Measurements from ENCODE around the gene PLCB1.

The PLCB1 gene

DNA sequence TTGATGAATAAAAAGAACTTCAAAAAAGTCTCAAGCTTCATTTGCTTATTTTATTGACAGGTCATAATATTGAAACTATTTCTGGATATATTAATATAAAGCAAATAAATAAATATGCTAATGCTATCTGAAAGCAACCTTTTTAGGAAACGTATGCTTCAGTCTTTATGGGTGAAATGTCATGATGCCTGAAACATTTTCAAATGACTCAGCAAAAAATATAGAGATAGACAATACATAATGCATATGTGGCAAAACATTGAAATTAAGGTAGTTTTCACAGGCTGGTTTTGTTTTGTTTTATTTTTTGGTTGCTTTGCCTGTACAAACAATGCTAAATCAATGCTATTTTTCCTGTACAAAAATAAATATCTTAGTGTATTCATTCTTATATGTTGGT, 742.4 kb downstream of the PLCB1 start:
- H3K36me3 ChIP-seq (ENCODE audit: insufficient read depth, low read length), result no peaks in the 10 kb centered on the region
- H3K4me2 ChIP-seq (ENCODE audit: low read depth, low read length, poor library complexity, severe bottlenecking), result no peak overlapping the region
- no peak for TF ChIP-seq EZH2phosphoT487 (IDR thresholded peaks at IDR 0.05; ENCODE audit: borderline replicate concordance)
- TF ChIP-seq, protein P1, sequence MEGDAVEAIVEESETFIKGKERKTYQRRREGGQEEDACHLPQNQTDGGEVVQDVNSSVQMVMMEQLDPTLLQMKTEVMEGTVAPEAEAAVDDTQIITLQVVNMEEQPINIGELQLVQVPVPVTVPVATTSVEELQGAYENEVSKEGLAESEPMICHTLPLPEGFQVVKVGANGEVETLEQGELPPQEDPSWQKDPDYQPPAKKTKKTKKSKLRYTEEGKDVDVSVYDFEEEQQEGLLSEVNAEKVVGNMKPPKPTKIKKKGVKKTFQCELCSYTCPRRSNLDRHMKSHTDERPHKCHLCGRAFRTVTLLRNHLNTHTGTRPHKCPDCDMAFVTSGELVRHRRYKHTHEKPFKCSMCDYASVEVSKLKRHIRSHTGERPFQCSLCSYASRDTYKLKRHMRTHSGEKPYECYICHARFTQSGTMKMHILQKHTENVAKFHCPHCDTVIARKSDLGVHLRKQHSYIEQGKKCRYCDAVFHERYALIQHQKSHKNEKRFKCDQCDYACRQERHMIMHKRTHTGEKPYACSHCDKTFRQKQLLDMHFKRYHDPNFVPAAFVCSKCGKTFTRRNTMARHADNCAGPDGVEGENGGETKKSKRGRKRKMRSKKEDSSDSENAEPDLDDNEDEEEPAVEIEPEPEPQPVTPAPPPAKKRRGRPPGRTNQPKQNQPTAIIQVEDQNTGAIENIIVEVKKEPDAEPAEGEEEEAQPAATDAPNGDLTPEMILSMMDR (conservative IDR thresholded peaks at IDR 0.05; ENCODE audit: low read length), result no peak
- no peak overlapping the region for H2AFZ ChIP-seq (ENCODE audit: low read length)
- H3K9me2 ChIP-seq (replicated peaks; ENCODE audit: low read depth, low read length), result no peaks in the 10 kb centered on the region
- H3K9me3 ChIP-seq (ENCODE audit: insufficient read depth, low read depth, low read length), result no peaks in the 10 kb centered on the region
- H4K20me1 ChIP-seq (ENCODE audit: insufficient read depth, low read length, poor library complexity, severe bottlenecking), result no peaks in the 10 kb centered on the region
- H3K27me3 ChIP-seq (ENCODE audit: insufficient read depth, low read length, poor library complexity, severe bottlenecking), result no peaks in the 10 kb centered on the region
- no peaks in the 10 kb centered on the region for H3K4me1 ChIP-seq (ENCODE audit: insufficient read depth, low read length, poor library complexity, severe bottlenecking)
- H3K79me2 ChIP-seq (ENCODE audit: insufficient read depth, low read length), result no peaks in the 10 kb centered on the region
- no peak overlapping the region for H3K9ac ChIP-seq (ENCODE audit: low read depth, low read length, poor library complexity, severe bottlenecking)
- H3K4me3 ChIP-seq (ENCODE audit: low read length, poor library complexity, severe bottlenecking), result no peak overlapping the region
- H3F3A ChIP-seq (ENCODE audit: low read depth), result no peaks in the 10 kb centered on the region

DNA sequence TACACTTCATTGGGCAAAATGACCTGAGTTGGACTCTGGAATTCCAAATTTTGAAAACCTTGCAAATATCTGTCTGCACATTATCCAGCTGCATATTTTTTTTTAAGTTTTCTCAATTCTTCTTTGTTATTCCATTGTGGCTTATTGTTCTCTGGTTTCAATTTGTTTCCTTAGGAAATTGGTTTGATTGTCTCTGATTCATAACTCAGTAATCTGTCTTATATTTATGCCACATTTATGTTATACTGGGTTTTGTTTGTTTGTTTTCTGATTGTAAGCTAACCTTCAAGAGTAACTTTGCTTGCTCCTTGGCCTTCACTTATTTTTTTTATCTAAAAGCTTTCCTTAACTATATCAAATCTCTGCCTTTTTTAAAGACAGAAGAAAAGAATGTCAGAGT, 743.5 kb downstream of the PLCB1 start:
- Histone ChIP-seq H3K4me3 (ENCODE audit: low read length, poor library complexity, severe bottlenecking) (no peak overlapping the region), H3K4me1 (ENCODE audit: insufficient read depth, low read length, poor library complexity, severe bottlenecking) (no peaks in the 10 kb centered on the region), H4K20me1 (ENCODE audit: insufficient read depth, low read length, poor library complexity, severe bottlenecking) (no peaks in the 10 kb centered on the region), H3K27me3 (ENCODE audit: insufficient read depth, low read length, poor library complexity, severe bottlenecking) (no peaks in the 10 kb centered on the region), H3F3A (ENCODE audit: low read depth) (no peaks in the 10 kb centered on the region), H3K9me3 (ENCODE audit: insufficient read depth, low read depth, low read length) (no peaks in the 10 kb centered on the region), H2AFZ (ENCODE audit: low read length) (no peak overlapping the region), H3K9ac (ENCODE audit: low read depth, low read length, poor library complexity, severe bottlenecking) (no peak overlapping the region), H3K4me2 (ENCODE audit: low read depth, low read length, poor library complexity, severe bottlenecking) (no peak overlapping the region), H3K9me2 (replicated peaks; ENCODE audit: low read depth, low read length) (no peaks in the 10 kb centered on the region), H3K36me3 (ENCODE audit: insufficient read depth, low read length) (no peaks in the 10 kb centered on the region), H3K79me2 (ENCODE audit: insufficient read depth, low read length) (no peaks in the 10 kb centered on the region)
- TF ChIP-seq EZH2phosphoT487 (IDR thresholded peaks at IDR 0.05; ENCODE audit: borderline replicate concordance), result no peak
- TF ChIP-seq, protein P1 (conservative IDR thresholded peaks at IDR 0.05; ENCODE audit: low read length), result no peak

DNA sequence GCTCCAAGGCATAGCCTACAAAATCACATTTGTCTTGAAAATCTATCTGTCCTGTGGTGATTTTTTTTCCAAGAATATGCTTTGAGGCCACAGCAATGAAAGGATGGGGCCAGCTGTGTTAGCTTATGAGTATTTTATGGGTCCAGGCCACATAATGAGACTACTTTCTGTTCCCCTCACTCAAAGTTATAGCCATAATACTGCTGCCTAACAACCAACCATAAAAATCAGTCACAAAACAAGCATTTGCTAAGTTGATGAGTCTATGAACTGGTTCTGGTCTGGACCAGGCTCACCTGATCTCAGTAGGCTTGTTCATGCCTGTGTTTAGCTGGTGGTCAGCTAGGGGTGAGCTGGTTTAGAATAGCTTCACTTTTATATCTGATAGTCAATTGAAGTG, 744.3 kb downstream of the PLCB1 start:
- TF ChIP-seq EZH2phosphoT487 (IDR thresholded peaks at IDR 0.05; ENCODE audit: borderline replicate concordance), result no peak
- TF ChIP-seq, protein P1 (conservative IDR thresholded peaks at IDR 0.05; ENCODE audit: low read length), result no peak
- H3F3A ChIP-seq (ENCODE audit: low read depth), result no peaks in the 10 kb centered on the region
- H3K9ac ChIP-seq (ENCODE audit: low read depth, low read length, poor library complexity, severe bottlenecking), result no peak overlapping the region

More for the DNA sequence above, 744.3 kb downstream of the PLCB1 start:
- Histone ChIP-seq H4K20me1 (ENCODE audit: insufficient read depth, low read length, poor library complexity, severe bottlenecking) (no peaks in the 10 kb centered on the region), H3K4me3 (ENCODE audit: low read length, poor library complexity, severe bottlenecking) (no peak overlapping the region), H3K9me3 (ENCODE audit: insufficient read depth, low read depth, low read length) (no peaks in the 10 kb centered on the region), H3K4me2 (ENCODE audit: low read depth, low read length, poor library complexity, severe bottlenecking) (no peak overlapping the region), H2AFZ (ENCODE audit: low read length) (no peak overlapping the region), H3K9me2 (replicated peaks; ENCODE audit: low read depth, low read length) (no peaks in the 10 kb centered on the region), H3K79me2 (ENCODE audit: insufficient read depth, low read length) (no peaks in the 10 kb centered on the region), H3K4me1 (ENCODE audit: insufficient read depth, low read length, poor library complexity, severe bottlenecking) (no peaks in the 10 kb centered on the region), H3K27me3 (ENCODE audit: insufficient read depth, low read length, poor library complexity, severe bottlenecking) (no peaks in the 10 kb centered on the region), H3K36me3 (ENCODE audit: insufficient read depth, low read length) (no peaks in the 10 kb centered on the region)
